PC-3 (cell line): ENCODE measurements around the gene AK4. TPM values are rescaled to one million over a fixed set of nuclear protein-coding genes. Genes with fewer than 3 reads are reported as not detected.

Experiments
- ATAC-seq: fragments of 200-7000 bp; cut with Tn5 transposase; 2 replicates; pipeline ENCODE4 v1.9.1; 2020; ENCODE audit warnings: mild to moderate bottlenecking, moderate library complexity
- BruUV-seq: library from RNA; stranded (reverse); fragments of 400-500 nt; replicated peaks from 2 replicates; lab custom pipeline; 2021; lab: Mats Ljungman, UMichigan
- CTCF ChIA-PET: fragments of 300-600 bp; sonication (Branson Sonifier 250); formaldehyde crosslinking; loops from one replicate; lab custom pipeline; 2022; ENCODE audit warnings: antibody characterized with exemption; lab: Charles Lee
- POLR2A ChIA-PET: fragments of 300-600 bp; sonication (Branson Sonifier 250); formaldehyde crosslinking; loops from one replicate; lab custom pipeline; 2022; ENCODE audit warnings: antibody characterized with exemption; ENCODE audit not compliant: unreplicated experiment; lab: Charles Lee
- DNase-seq: peaks from one replicate; pipeline ENCODE4 v3.0.0-alpha.2; 2015
- H2AFZ ChIP-seq: fragments of 300-600 bp; sonication (generic); 2 replicates; pipeline ENCODE4 v1.6.0; 2016; ENCODE audit warnings: antibody characterized with exemption, low read length
- H3F3A ChIP-seq: fragments of 300-600 bp; sonication (generic); one replicate; pipeline ENCODE4 v1.6.0; 2017; ENCODE audit warnings: antibody characterized with exemption, low read length, control low read depth, mild to moderate bottlenecking; ENCODE audit not compliant: unreplicated experiment
- H3K27ac ChIP-seq: fragments of 300-600 bp; sonication (generic); 2 replicates; pipeline ENCODE4 v1.5.1; 2016; ENCODE audit warnings: mild to moderate bottlenecking, low read length
- H3K27me3 ChIP-seq: fragments of 300-600 bp; sonication (generic); 2 replicates; pipeline ENCODE4 v1.6.1; 2016; ENCODE audit warnings: low read length, mixed read lengths
- H3K36me3 ChIP-seq: fragments of 300-600 bp; sonication (generic); 2 replicates; pipeline ENCODE4 v1.6.1; 2016; ENCODE audit warnings: low read depth, mixed run types, low read length, mixed read lengths
- H3K4me1 ChIP-seq: fragments of 300-600 bp; sonication (generic); 2 replicates; pipeline ENCODE4 v1.5.1; 2016; ENCODE audit warnings: low read length; ENCODE audit not compliant: insufficient read depth
- H3K4me2 ChIP-seq: fragments of 300-600 bp; sonication (generic); 2 replicates; pipeline ENCODE4 v1.6.0; 2016; ENCODE audit warnings: low read length
- H3K4me3 ChIP-seq: fragments of 300-600 bp; sonication (generic); 2 replicates; pipeline ENCODE4 v1.5.1; 2016; ENCODE audit warnings: mild to moderate bottlenecking, low read length, mixed read lengths
- H3K79me2 ChIP-seq: fragments of 300-600 bp; sonication (generic); 2 replicates; pipeline ENCODE4 v1.6.1; 2017; ENCODE audit warnings: low read length, mixed read lengths
- H3K9ac ChIP-seq: fragments of 300-600 bp; sonication (generic); 2 replicates; pipeline ENCODE4 v1.6.0; 2016; ENCODE audit warnings: mild to moderate bottlenecking, low read length
- H3K9me2 ChIP-seq: fragments of 300-600 bp; sonication (generic); replicated peaks from 2 replicates; pipeline ENCODE4 v1.6.1; 2016; ENCODE audit warnings: mixed run types, low read length, mixed read lengths
- H3K9me3 ChIP-seq: fragments of 300-600 bp; sonication (generic); 2 replicates; pipeline ENCODE4 v1.6.1; 2016; ENCODE audit warnings: low read length, mixed read lengths
- H4K20me1 ChIP-seq: fragments of 300-600 bp; sonication (generic); 2 replicates; pipeline ENCODE4 v1.6.1; 2016; ENCODE audit warnings: low read length, mixed read lengths
- EZH2 ChIP-seq: fragments of 300-600 bp; sonication (generic); IDR thresholded peaks from one replicate; pipeline ENCODE4 v1.6.1; 2017; ENCODE audit warnings: antibody characterized with exemption, mild to moderate bottlenecking, low read length; ENCODE audit not compliant: unreplicated experiment
- EZH2phosphoT487 ChIP-seq: fragments of 300-600 bp; sonication (generic); IDR thresholded peaks from 2 replicates; pipeline ENCODE4 v1.6.1; 2018; ENCODE audit warnings: mild to moderate bottlenecking, antibody characterized with exemption, low read length, borderline replicate concordance
- intact Hi-C: fragments of 100-400 bp; cut with micrococcal nuclease; formaldehyde crosslinking; loops from 2 replicates; pipeline ENCODE4 v1.9.0; 2023
- total RNA-seq: library from RNA; depleted of rRNA; stranded (reverse); fragments of >200 nt; gene quantifications from 2 replicates; pipeline ENCODE4 v1.2.3, GENCODE V29; 2014
- TF ChIP-seq, protein P1 (sequence below): fragments of 300-600 bp; sonication (generic); conservative IDR thresholded peaks from 2 replicates; pipeline ENCODE4 v1.5.1; 2017; ENCODE audit warnings: antibody characterized with exemption, low read depth, mild to moderate bottlenecking, low read length

Gene AK4
- total RNA-seq, 1 experiment from 2014 or later, result 98.9 TPM

GRCh38 chr1:65258106-65258505 is 110.1 kb downstream of the AK4 start:
- no peaks in the 10 kb centered on the region for H3K9me2 ChIP-seq
- peaks cover 26% of the 10 kb centered on the region for H3K4me1 ChIP-seq
- no peak overlapping the region for H3K4me2 ChIP-seq
- DNase-seq (no peak), ATAC-seq (no peak)
- H3K4me3 ChIP-seq, result no peak overlapping the region
- no TSS peak for BruUV-seq
- H3K9ac ChIP-seq, result no peak overlapping the region
- CTCF ChIA-PET, result no interaction called here
- no peaks in the 10 kb centered on the region for H3K9me3 ChIP-seq
- H3F3A ChIP-seq, result no peaks in the 10 kb centered on the region
- H3K27me3 ChIP-seq, result no peaks in the 10 kb centered on the region
- POLR2A ChIA-PET, result no interaction called here
- no peaks in the 10 kb centered on the region for H4K20me1 ChIP-seq
- intact Hi-C loops, result no loop called here
- TF ChIP-seq, protein P1, sequence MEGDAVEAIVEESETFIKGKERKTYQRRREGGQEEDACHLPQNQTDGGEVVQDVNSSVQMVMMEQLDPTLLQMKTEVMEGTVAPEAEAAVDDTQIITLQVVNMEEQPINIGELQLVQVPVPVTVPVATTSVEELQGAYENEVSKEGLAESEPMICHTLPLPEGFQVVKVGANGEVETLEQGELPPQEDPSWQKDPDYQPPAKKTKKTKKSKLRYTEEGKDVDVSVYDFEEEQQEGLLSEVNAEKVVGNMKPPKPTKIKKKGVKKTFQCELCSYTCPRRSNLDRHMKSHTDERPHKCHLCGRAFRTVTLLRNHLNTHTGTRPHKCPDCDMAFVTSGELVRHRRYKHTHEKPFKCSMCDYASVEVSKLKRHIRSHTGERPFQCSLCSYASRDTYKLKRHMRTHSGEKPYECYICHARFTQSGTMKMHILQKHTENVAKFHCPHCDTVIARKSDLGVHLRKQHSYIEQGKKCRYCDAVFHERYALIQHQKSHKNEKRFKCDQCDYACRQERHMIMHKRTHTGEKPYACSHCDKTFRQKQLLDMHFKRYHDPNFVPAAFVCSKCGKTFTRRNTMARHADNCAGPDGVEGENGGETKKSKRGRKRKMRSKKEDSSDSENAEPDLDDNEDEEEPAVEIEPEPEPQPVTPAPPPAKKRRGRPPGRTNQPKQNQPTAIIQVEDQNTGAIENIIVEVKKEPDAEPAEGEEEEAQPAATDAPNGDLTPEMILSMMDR, result no peak
- TF ChIP-seq EZH2 (no peak), EZH2phosphoT487 (no peak)
- H3K36me3 ChIP-seq, result no peaks in the 10 kb centered on the region
- H2AFZ ChIP-seq, result no peak overlapping the region
- H3K79me2 ChIP-seq, result peaks cover 9% of the 10 kb centered on the region
- H3K27ac ChIP-seq, result no peak overlapping the region

DNA sequence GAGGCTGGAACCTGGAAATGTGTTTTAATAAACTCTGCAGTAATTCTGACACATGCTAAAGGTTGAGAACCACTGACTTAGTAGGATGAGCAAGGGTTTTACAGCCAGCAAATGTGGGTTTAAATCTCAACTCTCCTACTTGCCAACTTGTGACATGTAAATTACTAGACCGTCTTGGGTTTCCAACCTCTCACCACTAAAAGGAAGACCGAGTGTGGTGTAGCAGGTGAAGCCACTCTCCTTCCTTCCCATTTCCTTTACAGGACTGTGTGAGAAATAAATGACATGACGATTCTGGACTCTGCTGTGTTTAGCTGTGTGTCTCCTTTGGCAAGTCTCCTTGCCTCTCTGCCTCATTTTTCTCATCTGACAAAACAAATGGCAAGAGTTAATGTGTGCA is 111.8 kb downstream of the AK4 start:
- H3K9ac ChIP-seq, result no peak overlapping the region
- H3K4me3 ChIP-seq, result no peak overlapping the region
- H3K79me2 ChIP-seq, result peaks cover 9% of the 10 kb centered on the region
- no peaks in the 10 kb centered on the region for H3K9me2 ChIP-seq
- TF ChIP-seq EZH2phosphoT487 (no peak), EZH2 (no peak)
- TF ChIP-seq, protein P1, result no peak
- no TSS peak for BruUV-seq
- intact Hi-C loops, result no loop called here
- no peaks in the 10 kb centered on the region for H3K36me3 ChIP-seq
- no peaks in the 10 kb centered on the region for H4K20me1 ChIP-seq
- peaks cover 22% of the 10 kb centered on the region for H3K4me1 ChIP-seq
- peak overlapping the region; percentile 63; the same call in 1 of the 2 replicates for H3K4me2 ChIP-seq
- no peaks in the 10 kb centered on the region for H3K9me3 ChIP-seq
- no peak overlapping the region for H2AFZ ChIP-seq
- POLR2A ChIA-PET, result no interaction called here
- ATAC-seq (no peak), DNase-seq (no peak)
- H3K27me3 ChIP-seq, result no peaks in the 10 kb centered on the region
- H3F3A ChIP-seq, result no peaks in the 10 kb centered on the region
- CTCF ChIA-PET, result no interaction called here
- H3K27ac ChIP-seq, result no peak overlapping the region

DNA sequence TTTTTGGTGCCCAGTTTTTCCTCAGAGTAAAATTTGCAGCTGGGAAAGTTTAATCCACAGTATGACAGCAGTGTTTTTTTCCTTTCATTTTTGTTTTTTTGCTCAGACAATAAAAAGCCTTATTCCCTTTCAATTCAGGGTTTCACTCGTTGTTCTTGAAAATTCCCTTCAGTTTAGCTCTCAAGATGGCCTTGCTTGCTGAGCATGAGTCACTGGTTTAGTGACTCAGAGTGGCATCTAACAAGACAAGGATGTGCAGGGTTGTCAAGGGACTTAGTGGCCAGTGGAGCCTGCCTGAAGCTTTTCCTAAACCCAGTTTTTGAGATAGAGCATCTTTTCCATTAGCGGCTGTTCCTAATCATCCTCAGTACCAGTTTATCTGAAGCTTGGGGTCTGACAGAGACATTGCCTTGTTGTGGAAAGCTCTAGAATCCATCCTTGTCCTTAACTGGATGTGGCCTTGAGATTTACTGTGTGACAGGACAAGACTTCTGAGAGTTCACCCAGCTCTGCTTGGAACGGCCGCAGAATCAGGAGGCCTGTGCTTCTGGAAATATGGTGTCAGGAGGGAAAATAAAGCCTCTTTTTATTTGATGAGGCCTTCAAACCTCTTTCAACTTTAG is 113.0 kb downstream of the AK4 start:
- intact Hi-C loops, result no loop called here
- CTCF ChIA-PET, result interaction anchor here (0.7 kb wide), 1 partner anchor 208 kb away, joined by 3 read pairs; no protein-coding TSS in a partner anchor
- no peaks in the 10 kb centered on the region for H3K36me3 ChIP-seq
- H3K4me1 ChIP-seq, result peaks cover 16% of the 10 kb centered on the region
- H3K27ac ChIP-seq, result peak overlapping the region; percentile 19; the same call in 1 of the 2 replicates
- H4K20me1 ChIP-seq, result no peaks in the 10 kb centered on the region
- TF ChIP-seq EZH2phosphoT487, result no peak
- TF ChIP-seq, protein P1, result no peak
- no peak for TF ChIP-seq EZH2
- H3K27me3 ChIP-seq, result no peaks in the 10 kb centered on the region
- ATAC-seq (peak; percentile 98), DNase-seq (peak; percentile 81)
- H3K4me3 ChIP-seq, result no peak overlapping the region; the same call in 1 of the 2 replicates
- H3K9ac ChIP-seq, result no peak overlapping the region
- no peaks in the 10 kb centered on the region for H3F3A ChIP-seq
- BruUV-seq, result no TSS peak
- no peaks in the 10 kb centered on the region for H3K9me2 ChIP-seq
- no peaks in the 10 kb centered on the region for H3K79me2 ChIP-seq
- H3K9me3 ChIP-seq, result no peaks in the 10 kb centered on the region
- POLR2A ChIA-PET, result no interaction called here
- H2AFZ ChIP-seq, result no peak overlapping the region
- H3K4me2 ChIP-seq, result peak overlapping the region; percentile 63
